WTC11 (cell line): ENCODE measurements around the gene KIFC3. TPM values are rescaled to one million over a fixed set of nuclear protein-coding genes. Genes with fewer than 3 reads are reported as not detected.

Experiments used
- ATAC-seq: fragments of 200-7000 bp; cut with Tn5 transposase; 2 replicates; pipeline ENCODE4 v1.10.0; 2021; ENCODE audit warnings: mild to moderate bottlenecking, moderate library complexity
- CTCF ChIA-PET: fragments of 300-600 bp; sonication (Branson Sonifier 250); formaldehyde crosslinking; loops from one replicate; lab custom pipeline; 2021; ENCODE audit warnings: antibody characterized with exemption; lab: Charles Lee
- POLR2A ChIA-PET: fragments of 350-600 bp; sonication (Branson Sonifier 250); formaldehyde crosslinking; loops from one replicate; lab custom pipeline; 2021; ENCODE audit warnings: antibody characterized with exemption; lab: Charles Lee
- DNase-seq: peaks from one replicate; pipeline ENCODE4 v3.0.0; 2021; ENCODE audit warnings: low spot score
- H3K27ac Mint-ChIP-seq: 2 replicates; pipeline ENCODE4 v1.8.0; 2021; ENCODE audit warnings: mixed read lengths
- H3K27me3 Mint-ChIP-seq: 2 replicates; pipeline ENCODE4 v1.8.0; 2021; ENCODE audit warnings: low read depth, mild to moderate bottlenecking, moderate library complexity, mixed read lengths
- H3K36me3 Mint-ChIP-seq: 2 replicates; pipeline ENCODE4 v1.8.0; 2021; ENCODE audit warnings: mixed read lengths
- H3K4me1 Mint-ChIP-seq: 2 replicates; pipeline ENCODE4 v1.8.0; 2022; ENCODE audit warnings: mixed read lengths
- H3K4me3 Mint-ChIP-seq: 2 replicates; pipeline ENCODE4 v1.8.0; 2021; ENCODE audit warnings: mild to moderate bottlenecking, moderate library complexity, mixed read lengths
- H3K9me3 Mint-ChIP-seq: 2 replicates; pipeline ENCODE4 v1.8.0; 2021; ENCODE audit warnings: mixed read lengths
- AFF4 ChIP-seq: sonication (generic); formaldehyde crosslinking; IDR thresholded peaks from 2 replicates; pipeline ENCODE4 v1.8.1; 2023; ENCODE audit warnings: mild to moderate bottlenecking, missing genetic modification reagents, borderline replicate concordance
- ATF6 ChIP-seq: sonication (generic); formaldehyde crosslinking; IDR thresholded peaks from 2 replicates; pipeline ENCODE4 v1.8.1; 2023; ENCODE audit warnings: mild to moderate bottlenecking, missing genetic modification reagents
- E2F4 ChIP-seq: sonication (generic); formaldehyde crosslinking; IDR thresholded peaks from 2 replicates; pipeline ENCODE4 v1.8.1; 2022; ENCODE audit warnings: low read depth, mild to moderate bottlenecking, moderate library complexity, missing genetic modification reagents, borderline replicate concordance
- ETV6 ChIP-seq: sonication (generic); formaldehyde crosslinking; IDR thresholded peaks from 2 replicates; pipeline ENCODE4 v1.8.1; 2022; ENCODE audit warnings: mild to moderate bottlenecking, missing genetic modification reagents
- FOXK1 ChIP-seq: sonication (generic); formaldehyde crosslinking; IDR thresholded peaks from 2 replicates; pipeline ENCODE4 v1.8.0; 2022; ENCODE audit warnings: mild to moderate bottlenecking, moderate library complexity, missing genetic modification reagents
- GRHL2 ChIP-seq: fragments of 250-450 bp; sonication (Bioruptor Pico); IDR thresholded peaks from 2 replicates; pipeline ENCODE4 v1.8.0; 2022; ENCODE audit warnings: mild to moderate bottlenecking, moderate library complexity; ENCODE audit not compliant: insufficient replicate concordance, severe bottlenecking
- HMGA2 ChIP-seq: fragments of 250-450 bp; sonication (Bioruptor Pico); IDR thresholded peaks from 2 replicates; pipeline ENCODE4 v1.4.0; 2021; ENCODE audit warnings: mild to moderate bottlenecking, moderate library complexity
- JAZF1 ChIP-seq: fragments of 250-450 bp; sonication (Bioruptor Pico); IDR thresholded peaks from 2 replicates; pipeline ENCODE4 v1.9.0; 2021; ENCODE audit warnings: moderate library complexity, mild to moderate bottlenecking, inconsistent platforms
- MAX ChIP-seq: sonication (generic); formaldehyde crosslinking; IDR thresholded peaks from 2 replicates; pipeline ENCODE4 v1.8.0; 2022; ENCODE audit warnings: mild to moderate bottlenecking, missing genetic modification reagents
- NFYB ChIP-seq: sonication (generic); formaldehyde crosslinking; conservative IDR thresholded peaks from 2 replicates; pipeline ENCODE4 v1.8.0; 2022; ENCODE audit warnings: low read depth, missing genetic modification reagents
- TEAD1 ChIP-seq: sonication (generic); formaldehyde crosslinking; IDR thresholded peaks from 2 replicates; pipeline ENCODE4 v1.8.0; 2022; ENCODE audit warnings: mild to moderate bottlenecking, missing genetic modification reagents
- ZBTB21 ChIP-seq: sonication (generic); formaldehyde crosslinking; IDR thresholded peaks from 2 replicates; pipeline ENCODE4 v1.8.1; 2023; ENCODE audit warnings: mild to moderate bottlenecking, missing genetic modification reagents, borderline replicate concordance
- ZNF232 ChIP-seq: sonication (generic); formaldehyde crosslinking; IDR thresholded peaks from 2 replicates; pipeline ENCODE4 v1.8.0; 2022; ENCODE audit warnings: mild to moderate bottlenecking, missing genetic modification reagents
- ZNF416 ChIP-seq: fragments of 250-450 bp; sonication (Bioruptor Pico); IDR thresholded peaks from 2 replicates; pipeline ENCODE4 v1.9.0; 2021; ENCODE audit warnings: mild to moderate bottlenecking, inconsistent platforms
- ZSCAN18 ChIP-seq: fragments of 250-450 bp; sonication (Bioruptor Pico); IDR thresholded peaks from 2 replicates; pipeline ENCODE4 v2.1.2; 2022; ENCODE audit warnings: mild to moderate bottlenecking, moderate library complexity
- total RNA-seq: library from RNA; stranded (reverse); gene quantifications from 3 replicates; pipeline ENCODE4 v1.2.3, GENCODE V29; 2021
- TF ChIP-seq, protein P1 (sequence below): sonication (generic); formaldehyde crosslinking; IDR thresholded peaks from 2 replicates; pipeline ENCODE4 v1.8.0; 2023; ENCODE audit warnings: mild to moderate bottlenecking, missing genetic modification reagents
- TF ChIP-seq, protein P2 (sequence below): fragments of 200-600 bp; IDR thresholded peaks from 2 replicates; pipeline ENCODE4 v1.8.0; 2022; ENCODE audit warnings: antibody characterized with exemption

KIFC3 gene
- total RNA-seq, 1 experiment from 2014 or later = 11.6 TPM

- TF ChIP-seq, protein P1, sequence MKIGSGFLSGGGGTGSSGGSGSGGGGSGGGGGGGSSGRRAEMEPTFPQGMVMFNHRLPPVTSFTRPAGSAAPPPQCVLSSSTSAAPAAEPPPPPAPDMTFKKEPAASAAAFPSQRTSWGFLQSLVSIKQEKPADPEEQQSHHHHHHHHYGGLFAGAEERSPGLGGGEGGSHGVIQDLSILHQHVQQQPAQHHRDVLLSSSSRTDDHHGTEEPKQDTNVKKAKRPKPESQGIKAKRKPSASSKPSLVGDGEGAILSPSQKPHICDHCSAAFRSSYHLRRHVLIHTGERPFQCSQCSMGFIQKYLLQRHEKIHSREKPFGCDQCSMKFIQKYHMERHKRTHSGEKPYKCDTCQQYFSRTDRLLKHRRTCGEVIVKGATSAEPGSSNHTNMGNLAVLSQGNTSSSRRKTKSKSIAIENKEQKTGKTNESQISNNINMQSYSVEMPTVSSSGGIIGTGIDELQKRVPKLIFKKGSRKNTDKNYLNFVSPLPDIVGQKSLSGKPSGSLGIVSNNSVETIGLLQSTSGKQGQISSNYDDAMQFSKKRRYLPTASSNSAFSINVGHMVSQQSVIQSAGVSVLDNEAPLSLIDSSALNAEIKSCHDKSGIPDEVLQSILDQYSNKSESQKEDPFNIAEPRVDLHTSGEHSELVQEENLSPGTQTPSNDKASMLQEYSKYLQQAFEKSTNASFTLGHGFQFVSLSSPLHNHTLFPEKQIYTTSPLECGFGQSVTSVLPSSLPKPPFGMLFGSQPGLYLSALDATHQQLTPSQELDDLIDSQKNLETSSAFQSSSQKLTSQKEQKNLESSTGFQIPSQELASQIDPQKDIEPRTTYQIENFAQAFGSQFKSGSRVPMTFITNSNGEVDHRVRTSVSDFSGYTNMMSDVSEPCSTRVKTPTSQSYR (CRISPR knock-in tag) = no peak
- no peak for TF ChIP-seq JAZF1 (CRISPR knock-in tag)
- TF ChIP-seq TEAD1 = no peak
These were observed 60.6 kb downstream of the KIFC3 start (continued) for GRCh38 chr16:57741660-57742191.

DNA sequence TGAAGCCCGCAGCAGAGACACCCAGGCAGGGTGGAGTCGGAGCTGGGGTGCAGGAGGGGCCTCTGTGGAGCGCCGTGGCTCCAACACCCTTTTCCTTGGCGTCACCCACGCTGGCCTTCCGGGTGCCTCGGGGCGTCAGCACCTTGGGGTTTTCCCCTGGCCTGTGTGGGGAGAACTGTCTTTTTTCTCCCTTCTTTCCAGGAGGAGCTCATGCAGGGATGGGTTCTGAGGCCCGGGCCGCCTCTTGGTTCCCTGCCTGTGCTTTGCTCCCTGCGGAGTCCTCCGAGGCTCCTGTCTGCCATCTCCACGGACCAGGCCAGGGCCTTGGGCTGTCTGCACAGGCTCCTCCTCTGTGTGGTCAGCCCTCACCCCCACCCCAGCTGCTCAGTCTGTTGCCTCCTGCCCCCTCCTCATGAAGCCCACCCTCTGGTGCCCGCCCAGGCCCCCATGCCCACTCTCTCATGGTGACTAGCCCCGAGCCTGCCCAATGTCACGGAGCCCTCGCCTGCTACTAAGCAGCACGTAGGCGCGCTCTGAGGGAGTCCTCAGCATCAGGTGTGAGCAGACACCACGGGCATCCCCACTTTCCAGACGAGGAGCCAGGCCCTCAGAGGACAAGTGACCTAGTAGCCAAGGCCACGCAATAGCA is 61.7 kb downstream of the KIFC3 start:
- CTCF ChIA-PET = interaction anchor here (1.1 to 1.3 kb wide), 2 partner anchors 16 to 149 kb away, joined by 3 read pairs; no protein-coding TSS in a partner anchor
- POLR2A ChIA-PET = no interaction called here
- TF ChIP-seq FOXK1 (CRISPR knock-in tag) = no peak
- TF ChIP-seq ZBTB21 = no peak
- no peak for TF ChIP-seq GRHL2 (CRISPR knock-in tag)
- no peak for TF ChIP-seq AFF4 (CRISPR knock-in tag)
- no peak for TF ChIP-seq ETV6
- TF ChIP-seq E2F4 (CRISPR knock-in tag) = no peak
- TF ChIP-seq ZNF416 (CRISPR knock-in tag) = no peak
- TF ChIP-seq, protein P2, sequence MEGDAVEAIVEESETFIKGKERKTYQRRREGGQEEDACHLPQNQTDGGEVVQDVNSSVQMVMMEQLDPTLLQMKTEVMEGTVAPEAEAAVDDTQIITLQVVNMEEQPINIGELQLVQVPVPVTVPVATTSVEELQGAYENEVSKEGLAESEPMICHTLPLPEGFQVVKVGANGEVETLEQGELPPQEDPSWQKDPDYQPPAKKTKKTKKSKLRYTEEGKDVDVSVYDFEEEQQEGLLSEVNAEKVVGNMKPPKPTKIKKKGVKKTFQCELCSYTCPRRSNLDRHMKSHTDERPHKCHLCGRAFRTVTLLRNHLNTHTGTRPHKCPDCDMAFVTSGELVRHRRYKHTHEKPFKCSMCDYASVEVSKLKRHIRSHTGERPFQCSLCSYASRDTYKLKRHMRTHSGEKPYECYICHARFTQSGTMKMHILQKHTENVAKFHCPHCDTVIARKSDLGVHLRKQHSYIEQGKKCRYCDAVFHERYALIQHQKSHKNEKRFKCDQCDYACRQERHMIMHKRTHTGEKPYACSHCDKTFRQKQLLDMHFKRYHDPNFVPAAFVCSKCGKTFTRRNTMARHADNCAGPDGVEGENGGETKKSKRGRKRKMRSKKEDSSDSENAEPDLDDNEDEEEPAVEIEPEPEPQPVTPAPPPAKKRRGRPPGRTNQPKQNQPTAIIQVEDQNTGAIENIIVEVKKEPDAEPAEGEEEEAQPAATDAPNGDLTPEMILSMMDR = no peak
- TF ChIP-seq HMGA2 (CRISPR knock-in tag) = no peak
- TF ChIP-seq ATF6 (CRISPR knock-in tag) = no peak
- no peak for TF ChIP-seq MAX
- TF ChIP-seq NFYB (CRISPR knock-in tag) = no peak
- TF ChIP-seq ZSCAN18 = no peak
- no peak for TF ChIP-seq ZNF232
- Mint-ChIP-seq H3K4me3 (no peak overlapping the region), H3K9me3 (no peaks in the 10 kb centered on the region), H3K27ac (no peak overlapping the region), H3K27me3 (no peaks in the 10 kb centered on the region), H3K4me1 (peaks cover 15% of the 10 kb centered on the region), H3K36me3 (no peaks in the 10 kb centered on the region)
- ATAC-seq (no peak), DNase-seq (no peak)
